HG03342 (cell line): ENCODE results near the gene CTRB2.
"Not testable (repeated sequence)": the region's sequence is repeated elsewhere in the genome, so short reads cannot be mapped to it uniquely, and the experiment has no call there.

Source experiments
- ATAC-seq: cut with Tn5 transposase; IDR thresholded peaks from one replicate; pipeline ENCODE4 v1.9.1; 2021; ENCODE audit warnings: mild to moderate bottlenecking, moderate library complexity; ENCODE audit not compliant: unreplicated experiment

Gene CTRB2

DNA sequence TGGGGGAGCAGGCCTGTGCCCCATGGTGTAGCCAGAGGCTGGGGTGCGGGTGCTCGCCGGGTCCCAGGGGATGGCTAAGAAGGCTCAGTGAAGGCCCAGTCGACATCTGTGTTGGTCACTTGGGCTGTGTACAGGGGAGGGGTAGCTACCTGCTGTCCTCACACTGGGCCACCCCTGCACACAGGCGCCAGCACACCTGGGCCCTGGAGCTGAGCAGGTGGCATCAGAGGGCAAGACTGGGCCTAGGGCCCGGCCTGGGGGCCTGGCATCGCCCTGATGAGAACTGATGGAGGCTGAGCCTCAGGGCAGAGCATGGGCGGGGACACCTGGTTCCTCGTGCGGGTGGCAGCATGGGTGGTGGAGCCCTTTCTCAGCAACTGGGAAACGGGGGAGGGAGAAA is 870 bp upstream of the CTRB2 start:
- no peak for ATAC-seq

DNA sequence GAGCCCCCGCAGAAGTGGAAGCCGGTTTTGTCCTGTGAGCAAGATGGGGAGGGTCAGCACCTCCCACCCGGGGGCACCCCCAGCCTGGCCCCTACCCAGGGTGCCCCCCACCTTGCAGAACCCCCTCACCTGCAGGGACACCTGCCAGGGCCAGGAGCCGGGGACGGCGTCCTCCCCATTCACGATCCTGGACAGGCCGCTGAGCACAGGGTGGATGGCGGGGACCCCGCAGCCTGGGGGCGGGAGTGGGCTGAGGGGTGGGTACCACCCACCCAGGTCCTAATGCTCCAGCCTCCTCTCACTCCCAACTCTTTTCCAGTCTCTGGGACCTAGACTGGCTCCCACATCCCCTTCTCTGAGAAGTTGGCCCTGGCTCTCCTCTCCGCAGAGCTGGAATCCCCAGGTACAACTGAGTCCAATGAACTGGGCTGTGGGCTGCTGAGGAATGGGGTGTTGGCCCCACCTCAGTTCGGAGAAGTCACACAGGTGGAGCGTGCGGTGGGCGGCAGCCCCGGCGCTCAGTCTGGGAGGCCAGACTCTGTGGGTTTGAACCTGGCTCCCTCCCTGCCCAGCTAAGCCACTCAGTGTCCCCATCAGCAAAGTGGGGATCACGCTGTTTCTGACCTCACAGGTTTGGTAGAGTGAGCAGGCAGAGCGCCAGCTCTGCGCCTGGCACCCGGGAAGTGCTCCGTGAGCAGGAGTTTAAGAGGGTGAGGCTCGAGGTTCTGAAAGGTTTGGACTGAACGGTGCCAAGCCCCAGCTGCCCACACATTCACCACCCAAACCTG is 806 bp downstream of the CTRB2 start:
- ATAC-seq, result not testable (repeated sequence)

DNA sequence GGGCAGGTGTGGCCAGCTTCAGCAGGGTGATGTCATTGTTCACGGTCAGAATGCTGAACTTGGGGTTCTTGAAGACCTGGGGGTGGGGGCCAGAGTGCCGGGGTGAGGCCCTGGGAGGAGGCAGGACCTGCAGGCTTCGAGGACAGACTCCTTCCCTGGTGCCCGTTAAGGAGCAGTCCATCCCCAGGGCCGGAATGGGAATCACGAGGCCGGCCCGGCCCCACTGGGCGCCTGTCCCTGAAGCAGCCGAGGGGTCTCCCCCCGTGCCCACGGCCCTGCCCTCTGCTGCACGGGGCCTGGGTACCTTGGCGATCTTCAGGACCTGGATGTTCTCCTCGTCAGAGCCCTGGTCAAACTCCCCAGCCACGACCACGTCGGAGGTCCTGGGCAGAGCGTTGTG is 1.5 kb downstream of the CTRB2 start:
- not testable (repeated sequence) for ATAC-seq

DNA sequence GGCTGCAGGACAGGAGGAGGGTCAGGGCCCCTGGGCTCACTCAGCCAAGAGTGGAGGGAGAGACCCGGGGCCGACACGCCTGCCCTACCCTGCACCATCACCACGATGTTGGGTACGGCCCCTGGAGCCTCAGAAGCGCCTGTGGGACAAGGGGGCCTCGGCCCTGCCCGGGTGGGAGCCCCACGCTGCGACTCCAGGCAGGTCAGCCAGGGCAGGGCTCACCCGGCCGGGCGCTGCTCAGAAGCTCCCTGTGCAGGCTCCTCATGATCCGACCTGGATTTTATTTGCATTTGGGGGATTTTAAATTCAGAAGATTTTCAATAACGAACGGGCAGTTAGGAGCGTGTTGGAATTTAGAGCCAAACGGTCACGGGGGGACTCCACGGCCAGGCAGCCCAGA is 2.1 kb downstream of the CTRB2 start:
- ATAC-seq, result not testable (repeated sequence)

DNA sequence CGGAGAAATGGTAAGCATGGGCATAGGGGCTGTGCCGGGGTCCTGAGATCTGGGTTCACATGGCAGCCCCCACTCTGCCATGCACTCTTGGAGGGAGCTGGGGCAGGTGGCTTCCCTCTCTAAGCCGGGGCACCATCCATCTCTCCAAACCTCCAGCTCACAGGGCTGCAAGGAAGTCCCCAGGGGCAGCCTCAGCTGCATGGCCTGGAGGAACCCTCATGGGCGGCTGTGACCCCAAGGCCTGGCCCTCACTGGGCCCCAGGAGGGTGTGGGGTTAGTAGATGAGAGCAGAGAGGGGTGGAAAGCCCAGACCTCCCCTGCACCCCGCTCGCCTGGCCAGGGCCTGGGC is 2.6 kb downstream of the CTRB2 start:
- ATAC-seq, result no peak

DNA sequence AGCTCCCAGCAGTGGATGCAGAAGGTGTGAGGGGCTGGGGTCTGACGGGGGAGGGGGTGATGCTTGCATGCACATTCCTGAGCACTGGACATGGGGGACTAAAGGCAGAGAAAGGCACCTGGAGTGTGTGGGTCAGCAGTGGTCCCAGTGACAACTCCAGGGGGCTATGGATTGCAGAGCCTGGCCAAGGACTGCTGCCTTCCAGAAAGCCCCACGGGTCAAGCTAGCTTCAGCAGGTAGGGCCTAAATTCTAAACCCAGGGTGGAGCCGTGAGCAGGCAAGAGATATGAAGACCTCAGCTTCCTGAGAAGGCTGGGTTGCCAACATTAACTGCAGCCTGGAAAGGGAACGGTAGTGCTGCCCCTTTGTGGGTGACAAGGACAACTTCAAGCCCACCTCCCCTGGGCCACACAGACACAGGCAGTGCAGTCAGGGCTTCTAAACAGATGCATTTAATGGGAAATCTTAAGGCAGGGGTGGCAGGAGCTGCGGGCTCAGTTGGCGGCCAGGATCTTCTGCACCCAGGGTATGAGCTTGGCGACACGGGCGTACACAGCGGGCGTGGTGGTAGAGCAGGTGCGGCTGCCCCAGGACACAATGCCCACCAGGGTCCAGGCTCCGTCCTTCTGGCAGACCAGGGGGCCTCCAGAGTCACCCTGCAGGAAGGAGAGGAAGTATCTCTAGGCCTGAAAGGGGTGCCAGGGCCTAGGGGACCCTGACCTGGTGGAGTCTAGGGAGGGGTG is 3.1 kb downstream of the CTRB2 start:
- ATAC-seq, result no peak

DNA sequence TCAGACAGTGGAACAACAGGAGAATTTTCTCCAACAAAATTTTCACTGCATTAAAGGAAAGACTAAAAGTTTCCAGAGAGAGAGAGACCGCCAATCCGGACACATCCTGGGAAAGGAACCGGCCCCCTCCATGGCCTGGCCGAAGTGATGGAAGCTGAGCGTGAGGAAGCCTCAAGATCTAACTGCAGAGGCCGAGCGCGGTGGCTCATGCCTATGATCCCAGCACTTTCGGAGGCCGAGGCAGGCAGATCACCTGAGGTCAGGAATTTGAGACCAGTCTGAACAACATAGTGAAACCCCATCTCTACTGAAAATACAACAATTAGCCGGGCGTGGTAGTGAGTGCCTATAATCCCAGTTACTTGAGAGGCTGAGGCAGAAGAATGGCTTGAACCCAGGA is 3.9 kb downstream of the CTRB2 start:
- ATAC-seq, result no peak

DNA sequence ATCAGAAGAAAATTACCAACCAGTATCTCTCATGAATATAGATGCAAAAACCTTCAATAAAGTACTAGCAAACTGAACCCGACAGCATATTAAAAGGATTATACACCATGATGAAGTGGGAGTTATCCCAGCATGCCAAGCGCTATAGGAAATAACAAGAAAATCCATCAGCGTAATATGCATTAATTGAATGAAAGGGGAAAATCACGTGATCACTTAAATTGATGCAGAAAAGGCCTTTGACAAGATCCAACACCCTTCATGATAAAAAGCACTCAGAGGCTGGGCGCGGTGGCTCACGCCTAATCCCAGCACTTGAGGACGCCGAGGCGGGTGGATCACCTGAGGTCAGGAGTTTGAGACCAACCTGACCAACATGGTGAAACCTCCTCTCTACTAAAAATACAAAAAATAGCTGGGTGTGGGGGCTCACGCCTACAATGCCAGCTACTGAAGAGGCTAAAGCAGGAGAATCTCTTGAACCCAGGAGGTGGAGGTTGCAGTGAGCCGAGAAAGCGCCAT is 4.8 kb downstream of the CTRB2 start:
- no peak for ATAC-seq

DNA sequence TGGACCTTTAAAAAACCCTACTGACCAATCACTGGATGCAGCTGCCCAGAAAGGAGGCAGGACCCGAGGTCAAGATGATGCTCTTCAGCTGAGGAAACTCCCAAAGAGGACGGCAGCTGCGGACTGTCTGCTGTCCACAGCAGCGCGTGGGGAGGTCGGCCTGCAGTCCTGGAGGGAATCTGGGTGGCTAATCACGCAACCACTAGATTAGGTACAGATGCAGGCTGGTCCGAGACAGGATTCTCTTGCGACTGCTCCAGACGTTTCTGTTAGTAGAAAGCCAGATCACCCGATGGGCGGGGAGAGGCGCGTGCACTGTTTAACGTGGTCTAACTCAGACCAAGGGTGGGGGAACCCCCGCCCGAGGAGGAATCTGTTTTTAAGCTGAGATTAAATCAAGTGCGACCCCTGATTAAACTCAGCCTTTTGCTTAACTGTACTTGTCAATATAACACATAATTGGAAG is 8.8 kb downstream of the CTRB2 start:
- no peak for ATAC-seq

DNA sequence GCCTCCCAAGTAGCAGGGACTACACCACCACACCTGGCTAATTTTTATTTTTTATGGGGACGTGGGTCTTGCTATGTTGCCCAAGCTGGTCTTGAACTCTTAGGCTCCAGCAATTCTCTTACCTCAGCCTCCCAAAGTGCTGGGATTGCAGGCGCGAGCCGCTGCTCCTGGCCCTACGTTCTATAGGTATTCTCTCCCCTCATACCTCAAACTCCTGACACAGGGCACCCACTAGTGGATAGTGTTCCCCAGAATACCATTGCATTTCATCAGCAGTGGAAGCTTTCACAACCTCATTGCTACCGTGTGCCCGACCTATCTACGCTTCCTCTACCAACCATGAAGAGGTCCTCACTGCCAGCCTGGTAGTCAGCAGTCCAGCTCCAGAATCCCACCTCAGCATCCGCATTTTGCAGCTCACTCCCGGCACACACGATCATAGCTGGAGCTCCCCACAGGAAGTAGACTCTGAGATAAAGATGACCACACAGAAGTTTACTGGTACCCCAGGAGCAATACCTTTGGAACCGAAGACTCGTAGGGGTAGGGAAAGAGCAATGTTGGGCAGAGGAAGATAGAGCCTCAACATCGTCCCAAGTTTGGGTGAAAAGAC is 9.3 kb downstream of the CTRB2 start:
- ATAC-seq, result no peak

DNA sequence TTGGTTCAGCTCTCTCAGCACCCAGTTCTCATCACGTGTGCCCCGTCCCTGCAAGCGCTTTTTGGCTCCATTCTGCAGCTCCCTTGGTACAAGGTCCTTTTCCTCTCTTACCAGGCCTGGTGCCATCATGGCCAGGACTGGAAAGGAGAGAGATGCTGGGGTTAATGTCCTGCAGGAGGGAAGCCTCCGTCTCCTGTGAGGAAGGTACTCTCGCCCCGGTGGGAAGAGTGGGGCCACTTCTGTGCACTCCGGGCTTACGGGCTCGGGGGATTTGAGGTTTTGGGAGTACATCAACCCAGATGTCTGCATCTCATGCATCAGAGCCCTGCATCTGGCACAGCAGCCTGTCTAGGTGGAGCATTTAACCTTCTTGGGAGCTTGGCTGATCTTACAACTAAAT is 10.1 kb downstream of the CTRB2 start:
- ATAC-seq, result no peak

DNA sequence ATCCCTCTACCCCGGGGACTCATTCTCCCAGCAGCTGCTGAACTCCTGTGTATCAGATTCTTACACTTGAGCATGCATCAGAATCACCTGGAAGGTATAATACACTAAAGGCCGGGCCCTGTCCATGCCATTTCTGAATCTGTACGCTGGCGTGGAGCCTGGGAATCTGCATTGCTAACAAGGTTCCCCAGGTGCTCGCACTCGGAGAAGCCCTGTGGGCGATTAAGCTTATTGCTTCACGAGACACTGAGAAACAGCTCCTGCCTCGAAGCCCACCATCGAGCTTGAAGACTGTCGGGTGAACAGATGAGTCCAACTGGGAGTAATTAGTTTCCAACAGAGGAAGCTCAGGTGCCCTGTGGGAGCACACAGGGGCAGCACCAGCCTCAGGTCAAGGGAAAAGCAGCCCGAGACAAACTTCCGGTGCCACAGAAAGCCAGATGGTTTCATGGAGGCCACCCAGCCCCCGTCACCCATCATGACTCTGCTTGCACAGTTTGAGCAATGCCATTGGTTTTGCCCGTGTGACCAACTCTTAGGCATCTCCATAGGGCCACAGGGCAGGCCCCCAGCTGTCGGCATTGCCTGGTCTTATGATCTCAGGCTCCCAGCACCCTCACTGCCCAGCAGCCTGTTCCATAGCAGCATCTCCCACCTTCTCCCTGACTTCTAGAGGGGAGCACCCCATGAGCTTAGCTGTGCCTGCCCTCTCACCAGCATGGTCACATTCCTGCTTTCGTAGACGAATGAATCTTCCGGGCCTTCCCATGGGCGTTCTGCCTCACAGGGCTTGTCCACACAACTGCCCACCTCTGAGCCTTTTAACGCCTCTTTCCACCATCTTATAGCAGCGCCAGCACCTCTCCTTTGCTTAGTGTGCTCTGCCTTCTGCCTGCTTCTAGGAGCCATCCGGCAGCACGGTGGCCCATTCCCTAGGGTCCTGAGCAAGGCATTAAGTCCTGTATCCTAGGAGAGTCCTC is 10.9 kb downstream of the CTRB2 start:
- ATAC-seq, result no peak

DNA sequence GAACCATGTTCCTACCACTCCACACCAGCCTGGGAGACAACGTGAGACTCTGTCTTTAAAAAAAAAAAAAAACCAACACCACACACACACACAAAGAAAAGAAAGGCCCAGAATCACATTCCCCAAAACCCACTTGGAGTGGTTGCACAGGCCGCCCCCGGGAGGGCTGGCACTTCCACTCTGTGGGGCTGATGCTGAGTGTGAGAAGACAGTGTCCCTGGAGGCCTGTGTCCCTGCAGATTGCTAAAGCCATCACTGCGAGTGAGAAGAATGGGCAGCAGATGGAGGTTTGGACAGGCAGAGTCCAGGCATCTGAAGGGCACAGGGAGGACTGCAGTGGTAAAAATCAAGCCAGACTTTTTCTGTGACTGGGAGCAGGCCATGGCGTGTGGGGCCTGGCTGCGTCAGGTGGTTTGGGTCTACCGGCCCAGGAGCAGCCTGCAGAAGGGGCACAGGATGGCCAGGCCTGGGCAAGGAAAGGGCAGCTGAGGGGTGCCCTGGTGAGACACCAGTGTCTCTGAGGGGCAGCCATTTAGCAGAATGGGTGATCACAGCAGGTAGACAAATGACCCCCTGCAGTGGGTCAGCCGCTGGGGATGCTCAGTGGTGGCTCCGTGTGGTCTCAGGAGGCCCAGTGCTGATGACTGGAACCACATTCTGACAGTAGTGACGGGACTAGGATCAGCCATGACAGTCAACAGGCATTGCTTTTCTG is 13.1 kb downstream of the CTRB2 start:
- ATAC-seq, result no peak

DNA sequence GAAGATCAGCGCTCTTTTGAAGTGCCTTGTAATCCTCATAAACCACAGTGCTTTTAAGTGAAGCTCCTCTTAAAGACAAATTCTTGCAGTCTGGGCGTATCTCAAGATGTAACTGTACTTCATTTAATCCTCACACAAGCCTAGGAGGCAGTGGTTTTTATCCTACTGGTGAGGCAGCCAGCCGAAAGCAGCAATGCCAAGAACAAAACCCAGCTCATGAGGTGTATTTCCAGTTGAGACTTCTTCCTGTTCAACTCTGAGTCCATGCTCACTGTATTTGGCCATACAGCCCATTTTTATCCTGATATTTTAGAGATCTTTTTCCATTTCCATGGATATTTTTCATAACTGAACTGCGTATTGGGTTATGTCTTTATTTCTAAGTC is 13.7 kb downstream of the CTRB2 start:
- ATAC-seq, result no peak

DNA sequence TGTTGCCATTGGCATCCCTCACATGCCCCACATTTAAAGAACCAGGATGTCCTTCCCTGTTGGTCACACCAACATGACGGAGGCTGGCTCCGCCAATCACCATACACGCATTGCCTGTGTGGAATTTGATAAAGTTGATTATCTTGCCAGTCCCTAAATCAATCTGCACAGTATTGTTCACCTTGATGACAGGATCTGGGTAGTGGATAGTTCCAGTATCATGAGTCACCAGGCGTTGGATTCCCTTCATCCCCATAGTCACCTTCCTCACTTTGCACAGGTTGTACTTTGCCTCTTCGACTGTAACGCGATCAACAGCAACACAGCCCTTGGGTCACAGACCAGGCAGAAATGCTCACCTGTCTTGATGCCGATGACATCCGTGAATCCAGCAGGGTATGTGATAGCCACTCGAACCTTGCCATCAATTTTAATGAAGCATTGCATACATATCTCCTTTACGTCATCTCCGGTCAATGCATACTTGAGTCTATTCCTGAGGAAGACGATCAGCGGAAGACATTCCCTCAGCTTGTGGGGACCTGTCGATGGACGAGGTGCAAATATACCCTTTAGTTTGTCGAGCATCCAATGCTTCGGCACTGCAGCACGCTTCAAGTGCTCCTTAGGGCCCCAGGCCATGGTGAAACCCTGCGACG is 14.2 kb downstream of the CTRB2 start:
- no peak for ATAC-seq

DNA sequence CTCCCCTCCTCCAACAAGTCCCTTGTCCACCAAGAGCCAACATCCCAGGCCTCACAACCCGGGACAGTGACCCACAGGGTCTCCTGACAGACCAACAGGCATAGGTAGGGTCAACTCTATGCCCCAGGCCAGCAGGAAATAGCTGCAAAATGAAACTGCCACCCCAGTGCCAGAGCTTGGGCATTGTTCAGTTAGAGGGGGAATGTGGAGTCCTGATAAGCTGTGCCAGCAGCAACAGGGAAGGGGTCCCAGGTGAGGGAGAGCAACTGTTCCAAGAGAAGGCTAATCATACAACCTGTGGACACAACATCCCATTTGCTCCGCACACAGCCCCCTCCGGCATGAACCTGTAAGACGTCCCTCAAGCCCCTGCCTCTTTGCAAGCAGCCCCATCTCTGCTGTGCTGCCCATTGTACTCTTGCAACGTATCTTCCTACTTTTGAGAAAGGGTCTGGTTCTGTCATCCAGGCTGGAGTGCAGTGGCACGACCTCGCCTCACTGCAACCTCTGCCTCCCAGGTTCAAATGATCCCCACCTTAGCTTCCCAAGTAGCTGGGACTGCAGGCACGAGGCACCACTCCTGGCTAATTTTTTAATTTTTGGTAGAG is 17.2 kb downstream of the CTRB2 start:
- no peak for ATAC-seq

DNA sequence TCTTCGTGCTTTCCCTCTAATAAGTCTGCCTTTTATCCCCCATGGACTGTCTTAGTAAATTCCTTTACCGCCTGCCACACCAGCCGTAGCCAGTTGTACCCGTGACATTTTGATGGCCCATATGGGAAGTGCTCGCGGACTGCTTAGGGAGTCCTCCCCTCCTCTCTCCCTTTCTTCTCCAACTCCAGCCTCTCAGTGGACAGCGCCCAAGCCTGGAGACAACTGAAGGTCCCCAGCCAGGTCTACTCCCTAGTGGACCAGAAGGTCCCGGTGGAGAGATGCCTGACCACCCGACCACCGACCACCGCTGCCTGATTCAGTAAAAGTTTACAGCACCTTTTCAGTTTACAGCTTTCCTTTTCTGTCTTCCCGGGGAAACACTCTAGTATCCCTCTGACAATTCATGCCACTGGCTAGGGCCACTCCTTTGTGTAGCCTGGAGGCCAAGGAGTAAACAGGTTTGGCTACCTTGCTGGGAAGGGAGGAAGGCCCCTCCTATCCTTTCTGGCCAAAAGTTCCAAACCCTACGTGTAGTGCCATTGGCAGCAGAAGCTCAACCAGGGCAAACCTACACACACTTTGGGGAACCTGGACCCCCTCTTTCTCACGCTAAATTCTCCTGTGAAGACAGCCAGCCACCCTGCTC is 18.0 kb downstream of the CTRB2 start:
- no peak for ATAC-seq

DNA sequence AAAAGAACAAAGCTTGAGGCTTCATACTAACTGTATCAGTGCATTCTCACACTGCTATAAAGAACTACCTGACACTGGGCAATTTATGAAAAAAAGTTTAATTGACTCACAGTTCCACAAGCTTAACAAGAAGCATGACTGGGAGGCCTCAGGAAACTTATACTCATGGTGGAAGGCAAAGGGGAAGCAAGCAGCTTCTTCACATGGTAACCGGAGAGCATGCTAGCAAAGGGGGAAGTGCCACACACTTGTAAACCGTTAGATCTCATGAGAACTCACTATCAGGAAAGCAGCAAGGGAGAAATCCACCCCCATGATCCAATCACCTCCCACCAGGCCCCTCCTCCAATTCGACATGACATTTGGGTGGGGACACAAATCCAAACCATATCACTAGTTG is 25.3 kb downstream of the CTRB2 start:
- ATAC-seq, result no peak

DNA sequence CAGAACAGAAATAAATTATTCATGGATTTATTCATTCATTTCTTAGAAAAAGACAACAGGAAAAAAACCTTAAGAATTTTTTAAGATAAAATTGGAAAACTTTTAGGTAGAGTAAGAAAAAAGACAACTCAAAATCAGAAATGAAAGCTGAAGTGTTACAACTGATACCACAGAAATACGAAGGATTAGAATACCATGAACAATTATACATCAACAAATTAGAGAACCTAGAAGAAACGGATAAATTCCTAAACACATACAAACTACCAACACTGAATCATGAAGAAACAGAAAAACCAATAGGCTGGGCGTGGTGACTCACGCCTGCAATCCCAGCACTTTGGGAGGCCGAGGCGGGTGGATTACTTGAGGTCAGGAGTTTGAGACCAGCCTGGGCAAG is 27.8 kb downstream of the CTRB2 start:
- no peak for ATAC-seq
